ENCODE data around the gene TAOK3.

GRCh38 chr12:118327391-118327790 is 45.3 kb downstream of the TAOK3 start:
- TF ChIP-seq CTCF (IDR thresholded peaks at IDR 0.05), result no peak
- no peak for TF ChIP-seq POLR2AphosphoS5 (IDR thresholded peaks at IDR 0.05)

All from suprapubic skin (tissue), 3 donors.